ENCODE data around the gene CBLB. TPM values are rescaled to one million over a fixed set of nuclear protein-coding genes. Genes with fewer than 3 reads are reported as not detected.

The CBLB gene
- polyA plus RNA-seq, 4 donors = 8.8 to 29.8 (median 12.9) TPM

- H3K9me3 ChIP-seq (ENCODE audit: control insufficient read depth in 2 of 2, insufficient read depth in 1 of 2, low read depth in 1 of 2, low read length in 1 of 2) = no peaks in the 10 kb centered on the region
- no peak for FAIRE-seq
- 84 to 87% (median 85%) methylated on average over 1 of the region's 1 CpG for WGBS, 3 donors
- no peak overlapping the region for H3K4me3 ChIP-seq (ENCODE audit: low read depth in 1 of 3, low read length in 3 of 3)
- no peaks in the 10 kb centered on the region for H3K27me3 ChIP-seq (ENCODE audit: control insufficient read depth in 3 of 3, insufficient read depth in 3 of 3, low read length in 3 of 3)
- DNase-seq = no peak
- H3K27ac ChIP-seq (ENCODE audit: low read depth in 1 of 3, low read length in 2 of 3) = no peak overlapping the region
- no peaks in the 10 kb centered on the region for H3K36me3 ChIP-seq (ENCODE audit: control insufficient read depth in 3 of 3, insufficient read depth in 2 of 3, low read depth in 1 of 3, low read length in 3 of 3)
- no peaks in the 10 kb centered on the region for H3K4me1 ChIP-seq (ENCODE audit: control insufficient read depth in 3 of 3, insufficient read depth in 2 of 3, low read depth in 1 of 3, low read length in 2 of 3)
Observed at GRCh38 chr3:105883798-105884377, 15.1 kb upstream of the CBLB start.

- WGBS, 3 donors = 78 to 87% (median 86%) methylated on average over 4 of the region's 4 CpGs
- Histone ChIP-seq H3K27me3 (ENCODE audit: control insufficient read depth in 3 of 3, insufficient read depth in 3 of 3, low read length in 3 of 3) (no peaks in the 10 kb centered on the region), H3K27ac (ENCODE audit: low read depth in 1 of 3, low read length in 2 of 3) (no peak overlapping the region), H3K4me1 (ENCODE audit: control insufficient read depth in 3 of 3, insufficient read depth in 2 of 3, low read depth in 1 of 3, low read length in 2 of 3) (no peaks in the 10 kb centered on the region), H3K36me3 (ENCODE audit: control insufficient read depth in 3 of 3, insufficient read depth in 2 of 3, low read depth in 1 of 3, low read length in 3 of 3) (no peaks in the 10 kb centered on the region), H3K4me3 (ENCODE audit: low read depth in 1 of 3, low read length in 3 of 3) (no peak overlapping the region), H3K9me3 (ENCODE audit: control insufficient read depth in 2 of 2, insufficient read depth in 1 of 2, low read depth in 1 of 2, low read length in 1 of 2) (no peaks in the 10 kb centered on the region)
- DNase-seq (no peak), FAIRE-seq (no peak)
Observed at GRCh38 chr3:105880681-105881290, 12.0 kb upstream of the CBLB start.

- no peak for DNase-seq
- FAIRE-seq = no peak
- Histone ChIP-seq H3K36me3 (ENCODE audit: control insufficient read depth in 3 of 3, insufficient read depth in 2 of 3, low read depth in 1 of 3, low read length in 3 of 3) (no peaks in the 10 kb centered on the region), H3K27me3 (ENCODE audit: control insufficient read depth in 3 of 3, insufficient read depth in 3 of 3, low read length in 3 of 3) (no peaks in the 10 kb centered on the region), H3K4me1 (ENCODE audit: control insufficient read depth in 3 of 3, insufficient read depth in 2 of 3, low read depth in 1 of 3, low read length in 2 of 3) (no peaks in the 10 kb centered on the region), H3K27ac (ENCODE audit: low read depth in 1 of 3, low read length in 2 of 3) (no peak overlapping the region), H3K9me3 (ENCODE audit: control insufficient read depth in 2 of 2, insufficient read depth in 1 of 2, low read depth in 1 of 2, low read length in 1 of 2) (no peaks in the 10 kb centered on the region), H3K4me3 (ENCODE audit: low read depth in 1 of 3, low read length in 3 of 3) (no peak overlapping the region)
- WGBS, 3 donors = 66 to 82% (median 69%) methylated on average over 1 of the region's 1 CpG
Observed at GRCh38 chr3:105878061-105878460, 9.2 kb upstream of the CBLB start.

- WGBS, 3 donors = 83 to 94% (median 93%) methylated on average over 1 of the region's 1 CpG
- no peak overlapping the region for H3K27ac ChIP-seq (ENCODE audit: low read depth in 1 of 3, low read length in 2 of 3)
- H3K27me3 ChIP-seq (ENCODE audit: control insufficient read depth in 3 of 3, insufficient read depth in 3 of 3, low read length in 3 of 3) = no peaks in the 10 kb centered on the region
- FAIRE-seq = peak; percentile 55
- no peaks in the 10 kb centered on the region for H3K9me3 ChIP-seq (ENCODE audit: control insufficient read depth in 2 of 2, insufficient read depth in 1 of 2, low read depth in 1 of 2, low read length in 1 of 2)
- H3K4me1 ChIP-seq (ENCODE audit: control insufficient read depth in 3 of 3, insufficient read depth in 2 of 3, low read depth in 1 of 3, low read length in 2 of 3) = no peaks in the 10 kb centered on the region
- no peak overlapping the region for H3K4me3 ChIP-seq (ENCODE audit: low read depth in 1 of 3, low read length in 3 of 3)
- DNase-seq = no peak
- H3K36me3 ChIP-seq (ENCODE audit: control insufficient read depth in 3 of 3, insufficient read depth in 2 of 3, low read depth in 1 of 3, low read length in 3 of 3) = no peaks in the 10 kb centered on the region
Observed at GRCh38 chr3:105877336-105877910, 8.6 kb upstream of the CBLB start.

GRCh38 chr3:105876780-105877327 lies 8.0 kb upstream of the CBLB start:
- DNase-seq (peak in 1 of 2 donors; percentile 43), FAIRE-seq (no peak)
- peaks cover 0 to under 1% (median 0%) of the 10 kb centered on the region in 3 donors for H3K4me1 ChIP-seq (ENCODE audit: control insufficient read depth in 3 of 3, insufficient read depth in 2 of 3, low read depth in 1 of 3, low read length in 2 of 3)
- no peak overlapping the region for H3K27ac ChIP-seq (ENCODE audit: low read depth in 1 of 3, low read length in 2 of 3)
- no peak overlapping the region for H3K4me3 ChIP-seq (ENCODE audit: low read depth in 1 of 3, low read length in 3 of 3)
- H3K27me3 ChIP-seq (ENCODE audit: control insufficient read depth in 3 of 3, insufficient read depth in 3 of 3, low read length in 3 of 3) = no peaks in the 10 kb centered on the region
- H3K9me3 ChIP-seq (ENCODE audit: control insufficient read depth in 2 of 2, insufficient read depth in 1 of 2, low read depth in 1 of 2, low read length in 1 of 2) = no peaks in the 10 kb centered on the region
- no peaks in the 10 kb centered on the region for H3K36me3 ChIP-seq (ENCODE audit: control insufficient read depth in 3 of 3, insufficient read depth in 2 of 3, low read depth in 1 of 3, low read length in 3 of 3)
- 42 to 55% (median 43%) methylated on average over 2 of the region's 2 CpGs for WGBS, 3 donors

- H3K4me1 ChIP-seq (ENCODE audit: control insufficient read depth in 3 of 3, insufficient read depth in 2 of 3, low read depth in 1 of 3, low read length in 2 of 3) = peaks cover 2 to 21% (median 6%) of the 10 kb centered on the region in 3 donors
- H3K27ac ChIP-seq (ENCODE audit: low read depth in 1 of 3, low read length in 2 of 3) = peak overlapping the region; percentile 73 to 98 (median 96)
- DNase-seq = peak; percentile 62 to 69
- H3K36me3 ChIP-seq (ENCODE audit: control insufficient read depth in 3 of 3, insufficient read depth in 2 of 3, low read depth in 1 of 3, low read length in 3 of 3) = peaks cover 0 to 2% (median 0%) of the 10 kb centered on the region in 3 donors
- peak overlapping the region in 2 of 3 donors; percentile 96 to 100 for H3K4me3 ChIP-seq (ENCODE audit: low read depth in 1 of 3, low read length in 3 of 3)
- no peaks in the 10 kb centered on the region for H3K9me3 ChIP-seq (ENCODE audit: control insufficient read depth in 2 of 2, insufficient read depth in 1 of 2, low read depth in 1 of 2, low read length in 1 of 2)
- H3K27me3 ChIP-seq (ENCODE audit: control insufficient read depth in 3 of 3, insufficient read depth in 3 of 3, low read length in 3 of 3) = no peaks in the 10 kb centered on the region
- no peak for FAIRE-seq
- WGBS, 3 donors = 10 to 43% (median 25%) methylated on average over 6 of the region's 6 CpGs
Observed at GRCh38 chr3:105869861-105870755, 1.3 kb upstream of the CBLB start.

- Histone ChIP-seq H3K27ac (ENCODE audit: low read depth in 1 of 3, low read length in 2 of 3) (peak overlapping the region; percentile 73 to 98 (median 96)), H3K4me3 (ENCODE audit: low read depth in 1 of 3, low read length in 3 of 3) (peak overlapping the region; percentile 96 to 100 (median 99)), H3K9me3 (ENCODE audit: control insufficient read depth in 2 of 2, insufficient read depth in 1 of 2, low read depth in 1 of 2, low read length in 1 of 2) (no peaks in the 10 kb centered on the region), H3K36me3 (ENCODE audit: control insufficient read depth in 3 of 3, insufficient read depth in 2 of 3, low read depth in 1 of 3, low read length in 3 of 3) (peaks cover 0 to 2% (median 0%) of the 10 kb centered on the region in 3 donors), H3K4me1 (ENCODE audit: control insufficient read depth in 3 of 3, insufficient read depth in 2 of 3, low read depth in 1 of 3, low read length in 2 of 3) (peaks cover 2 to 21% (median 7%) of the 10 kb centered on the region in 3 donors), H3K27me3 (ENCODE audit: control insufficient read depth in 3 of 3, insufficient read depth in 3 of 3, low read length in 3 of 3) (no peaks in the 10 kb centered on the region)
- WGBS, 3 donors = 0 to 1% (median 1%) methylated on average over 3 of the region's 3 CpGs
- FAIRE-seq = no peak
- no peak for DNase-seq
Observed at GRCh38 chr3:105869531-105869833, 670 bp upstream of the CBLB start.

- WGBS, 3 donors = 0 to 1% (median 0%) methylated on average over 20 to 28 of the region's 28 CpGs
- Histone ChIP-seq H3K9me3 (ENCODE audit: control insufficient read depth in 2 of 2, insufficient read depth in 1 of 2, low read depth in 1 of 2, low read length in 1 of 2) (no peaks in the 10 kb centered on the region), H3K27ac (ENCODE audit: low read depth in 1 of 3, low read length in 2 of 3) (peak overlapping the region; percentile 96 to 98 (median 98)), H3K27me3 (ENCODE audit: control insufficient read depth in 3 of 3, insufficient read depth in 3 of 3, low read length in 3 of 3) (no peaks in the 10 kb centered on the region), H3K4me3 (ENCODE audit: low read depth in 1 of 3, low read length in 3 of 3) (peak overlapping the region; percentile 96 to 100 (median 99)), H3K36me3 (ENCODE audit: control insufficient read depth in 3 of 3, insufficient read depth in 2 of 3, low read depth in 1 of 3, low read length in 3 of 3) (peaks cover 0 to 2% (median 0%) of the 10 kb centered on the region in 3 donors), H3K4me1 (ENCODE audit: control insufficient read depth in 3 of 3, insufficient read depth in 2 of 3, low read depth in 1 of 3, low read length in 2 of 3) (peaks cover 2 to 25% (median 13%) of the 10 kb centered on the region in 3 donors)
- FAIRE-seq (no peak), DNase-seq (peak in 1 of 2 donors; percentile 45)
Observed at GRCh38 chr3:105868431-105868741, 426 bp downstream of the CBLB start.

Data from small intestine (tissue), 7 donors.